Measurements from ENCODE around the gene NOS2.

DNA sequence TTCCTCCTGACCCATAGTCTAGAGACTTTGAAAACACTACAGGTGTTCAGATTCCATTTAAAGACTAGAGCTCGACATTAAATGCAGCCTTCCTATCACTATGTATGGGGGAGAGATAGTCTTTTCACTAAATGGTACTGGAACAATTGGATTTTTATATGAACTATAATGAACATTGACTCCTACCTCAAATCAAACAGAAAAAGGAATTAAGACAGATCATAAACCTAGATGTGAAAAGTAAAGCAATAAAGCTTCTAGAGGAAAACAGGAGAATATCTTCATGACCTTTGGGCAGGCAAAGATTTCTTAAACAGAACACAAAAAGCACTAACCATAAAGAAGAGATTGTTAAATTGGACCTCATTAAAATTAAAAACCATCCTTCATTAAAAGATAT is 18.8 kb upstream of the NOS2 start:
- TF ChIP-seq, protein P1, sequence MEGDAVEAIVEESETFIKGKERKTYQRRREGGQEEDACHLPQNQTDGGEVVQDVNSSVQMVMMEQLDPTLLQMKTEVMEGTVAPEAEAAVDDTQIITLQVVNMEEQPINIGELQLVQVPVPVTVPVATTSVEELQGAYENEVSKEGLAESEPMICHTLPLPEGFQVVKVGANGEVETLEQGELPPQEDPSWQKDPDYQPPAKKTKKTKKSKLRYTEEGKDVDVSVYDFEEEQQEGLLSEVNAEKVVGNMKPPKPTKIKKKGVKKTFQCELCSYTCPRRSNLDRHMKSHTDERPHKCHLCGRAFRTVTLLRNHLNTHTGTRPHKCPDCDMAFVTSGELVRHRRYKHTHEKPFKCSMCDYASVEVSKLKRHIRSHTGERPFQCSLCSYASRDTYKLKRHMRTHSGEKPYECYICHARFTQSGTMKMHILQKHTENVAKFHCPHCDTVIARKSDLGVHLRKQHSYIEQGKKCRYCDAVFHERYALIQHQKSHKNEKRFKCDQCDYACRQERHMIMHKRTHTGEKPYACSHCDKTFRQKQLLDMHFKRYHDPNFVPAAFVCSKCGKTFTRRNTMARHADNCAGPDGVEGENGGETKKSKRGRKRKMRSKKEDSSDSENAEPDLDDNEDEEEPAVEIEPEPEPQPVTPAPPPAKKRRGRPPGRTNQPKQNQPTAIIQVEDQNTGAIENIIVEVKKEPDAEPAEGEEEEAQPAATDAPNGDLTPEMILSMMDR (IDR thresholded peaks at IDR 0.05), result no peak
- TF ChIP-seq POLR2A (IDR thresholded peaks at IDR 0.05), result no peak

Data from vagina (tissue), 2 donors.